Measurements from ENCODE around the gene ZMIZ1.

ZMIZ1 gene

GRCh38 chr10:79072994-79073645 is 4.4 kb downstream of the ZMIZ1 start:
- POLR2A ChIA-PET, result no interaction called here
- no peak overlapping the region for H3K4me3 ChIP-seq (ENCODE audit: low read depth, low read length)
- TF ChIP-seq ZFHX2 (tag by site-specific recombination; conservative IDR thresholded peaks at IDR 0.05), result no peak
- peak; percentile 35 for TF ChIP-seq ZNF585B (tag by site-specific recombination; IDR thresholded peaks at IDR 0.05)
- H3K27ac ChIP-seq (ENCODE audit: extremely low read depth, low read depth, low read length), result no peak overlapping the region
- H3K9me3 ChIP-seq (ENCODE audit: control insufficient read depth, insufficient read depth, low read depth, low read length), result no peaks in the 10 kb centered on the region
- H3K36me3 ChIP-seq (ENCODE audit: control insufficient read depth in 2 of 2, insufficient read depth in 1 of 2, low read length in 2 of 2), result no peaks in the 10 kb centered on the region
- peaks cover 10% of the 10 kb centered on the region for H3K4me1 ChIP-seq (ENCODE audit: control insufficient read depth, insufficient read depth, low read length)
- CTCF ChIA-PET, result interaction anchor here (0.6 to 4.2 kb wide), 2 partner anchors 122 to 1027 kb away, joined by 3 to 17 read pairs; no protein-coding TSS in a partner anchor

GRCh38 chr10:79073784-79074432 is 5.1 kb downstream of the ZMIZ1 start:
- Histone ChIP-seq H3K27ac (ENCODE audit: extremely low read depth, low read depth, low read length) (no peak overlapping the region), H3K36me3 (ENCODE audit: control insufficient read depth in 2 of 2, insufficient read depth in 1 of 2, low read length in 2 of 2) (no peaks in the 10 kb centered on the region), H3K4me3 (ENCODE audit: low read depth, low read length) (no peak overlapping the region), H3K4me1 (ENCODE audit: control insufficient read depth, insufficient read depth, low read length) (peaks cover 7% of the 10 kb centered on the region), H3K9me3 (ENCODE audit: control insufficient read depth, insufficient read depth, low read depth, low read length) (no peaks in the 10 kb centered on the region)
- TF ChIP-seq, protein P1, sequence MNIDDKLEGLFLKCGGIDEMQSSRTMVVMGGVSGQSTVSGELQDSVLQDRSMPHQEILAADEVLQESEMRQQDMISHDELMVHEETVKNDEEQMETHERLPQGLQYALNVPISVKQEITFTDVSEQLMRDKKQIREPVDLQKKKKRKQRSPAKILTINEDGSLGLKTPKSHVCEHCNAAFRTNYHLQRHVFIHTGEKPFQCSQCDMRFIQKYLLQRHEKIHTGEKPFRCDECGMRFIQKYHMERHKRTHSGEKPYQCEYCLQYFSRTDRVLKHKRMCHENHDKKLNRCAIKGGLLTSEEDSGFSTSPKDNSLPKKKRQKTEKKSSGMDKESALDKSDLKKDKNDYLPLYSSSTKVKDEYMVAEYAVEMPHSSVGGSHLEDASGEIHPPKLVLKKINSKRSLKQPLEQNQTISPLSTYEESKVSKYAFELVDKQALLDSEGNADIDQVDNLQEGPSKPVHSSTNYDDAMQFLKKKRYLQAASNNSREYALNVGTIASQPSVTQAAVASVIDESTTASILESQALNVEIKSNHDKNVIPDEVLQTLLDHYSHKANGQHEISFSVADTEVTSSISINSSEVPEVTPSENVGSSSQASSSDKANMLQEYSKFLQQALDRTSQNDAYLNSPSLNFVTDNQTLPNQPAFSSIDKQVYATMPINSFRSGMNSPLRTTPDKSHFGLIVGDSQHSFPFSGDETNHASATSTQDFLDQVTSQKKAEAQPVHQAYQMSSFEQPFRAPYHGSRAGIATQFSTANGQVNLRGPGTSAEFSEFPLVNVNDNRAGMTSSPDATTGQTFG (tag by site-specific recombination; IDR thresholded peaks at IDR 0.05; ENCODE audit: borderline replicate concordance), result no peak
- 0 out of 2 replicates have a peak, but pooled peaks have one; percentile 28 for TF ChIP-seq SCRT2 (tag by site-specific recombination; IDR thresholded peaks at IDR 0.05)
- POLR2A ChIA-PET, result interaction anchor here (0.8 kb wide), 1 partner anchor 100 kb away, joined by 4 read pairs; no protein-coding TSS in a partner anchor
- CTCF ChIA-PET, result interaction anchor here (0.6 to 4.2 kb wide), 3 partner anchors 29 to 807 kb away, joined by 3 to 17 read pairs (median 4); no protein-coding TSS in a partner anchor

- Histone ChIP-seq H3K36me3 (ENCODE audit: control insufficient read depth in 2 of 2, insufficient read depth in 1 of 2, low read length in 2 of 2) (no peaks in the 10 kb centered on the region), H3K27ac (ENCODE audit: extremely low read depth, low read depth, low read length) (no peak overlapping the region), H3K4me3 (ENCODE audit: low read depth, low read length) (no peak overlapping the region), H3K4me1 (ENCODE audit: control insufficient read depth, insufficient read depth, low read length) (peaks cover 7% of the 10 kb centered on the region), H3K9me3 (ENCODE audit: control insufficient read depth, insufficient read depth, low read depth, low read length) (no peaks in the 10 kb centered on the region)
- TF ChIP-seq ZNF202 (tag by site-specific recombination; IDR thresholded peaks at IDR 0.05; ENCODE audit: borderline replicate concordance), result no peak
- TF ChIP-seq, protein P2, sequence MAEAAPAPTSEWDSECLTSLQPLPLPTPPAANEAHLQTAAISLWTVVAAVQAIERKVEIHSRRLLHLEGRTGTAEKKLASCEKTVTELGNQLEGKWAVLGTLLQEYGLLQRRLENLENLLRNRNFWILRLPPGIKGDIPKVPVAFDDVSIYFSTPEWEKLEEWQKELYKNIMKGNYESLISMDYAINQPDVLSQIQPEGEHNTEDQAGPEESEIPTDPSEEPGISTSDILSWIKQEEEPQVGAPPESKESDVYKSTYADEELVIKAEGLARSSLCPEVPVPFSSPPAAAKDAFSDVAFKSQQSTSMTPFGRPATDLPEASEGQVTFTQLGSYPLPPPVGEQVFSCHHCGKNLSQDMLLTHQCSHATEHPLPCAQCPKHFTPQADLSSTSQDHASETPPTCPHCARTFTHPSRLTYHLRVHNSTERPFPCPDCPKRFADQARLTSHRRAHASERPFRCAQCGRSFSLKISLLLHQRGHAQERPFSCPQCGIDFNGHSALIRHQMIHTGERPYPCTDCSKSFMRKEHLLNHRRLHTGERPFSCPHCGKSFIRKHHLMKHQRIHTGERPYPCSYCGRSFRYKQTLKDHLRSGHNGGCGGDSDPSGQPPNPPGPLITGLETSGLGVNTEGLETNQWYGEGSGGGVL (tag by site-specific recombination; IDR thresholded peaks at IDR 0.05), result no peak
- no peak for TF ChIP-seq ZBTB8A (tag by site-specific recombination; IDR thresholded peaks at IDR 0.05)
- TF ChIP-seq ZNF140 (tag by site-specific recombination; IDR thresholded peaks at IDR 0.05), result no peak
- no peak for TF ChIP-seq ZSCAN23 (tag by site-specific recombination; IDR thresholded peaks at IDR 0.05)
- TF ChIP-seq ZNF366 (tag by site-specific recombination; conservative IDR thresholded peaks at IDR 0.05), result no peak
- TF ChIP-seq BCL11A (tag by site-specific recombination; IDR thresholded peaks at IDR 0.05; ENCODE audit: low read depth), result no peak
- no peak for TF ChIP-seq ZBTB7A (tag by site-specific recombination; IDR thresholded peaks at IDR 0.05; ENCODE audit: low read depth)
- no peak for TF ChIP-seq ZBTB49 (tag by site-specific recombination; IDR thresholded peaks at IDR 0.05; ENCODE audit: low read depth)
- no peak for TF ChIP-seq ZNF747 (tag by site-specific recombination; IDR thresholded peaks at IDR 0.05)
- no peak for TF ChIP-seq ZNF133 (tag by site-specific recombination; IDR thresholded peaks at IDR 0.05)
- no peak for TF ChIP-seq GLI2 (tag by site-specific recombination; IDR thresholded peaks at IDR 0.05; ENCODE audit: borderline replicate concordance, low read depth)
- no peak for TF ChIP-seq ZNF791 (tag by site-specific recombination; IDR thresholded peaks at IDR 0.05)
- no peak for TF ChIP-seq SALL2 (tag by site-specific recombination; IDR thresholded peaks at IDR 0.05; ENCODE audit: borderline replicate concordance)
- TF ChIP-seq ZNF521 (tag by site-specific recombination; IDR thresholded peaks at IDR 0.05), result no peak
- TF ChIP-seq ZNF777 (tag by site-specific recombination; IDR thresholded peaks at IDR 0.05; ENCODE audit: borderline replicate concordance), result no peak
- no peak for TF ChIP-seq SP3 (tag by site-specific recombination; IDR thresholded peaks at IDR 0.05)
- no peak for TF ChIP-seq ZNF391 (tag by site-specific recombination; IDR thresholded peaks at IDR 0.05; ENCODE audit: borderline replicate concordance, low read depth)
- no peak for TF ChIP-seq ZXDB (tag by site-specific recombination; IDR thresholded peaks at IDR 0.05)
- CTCF ChIA-PET, result interaction anchor here (0.6 to 4.2 kb wide), 3 partner anchors 9 to 808 kb away, joined by 3 to 17 read pairs (median 4); no protein-coding TSS in a partner anchor
- POLR2A ChIA-PET, result no interaction called here
Observed at GRCh38 chr10:79074732-79075131, 6.0 kb downstream of the ZMIZ1 start.

All from HEK293 (cell line).